Myocyte (in vitro differentiated cells): Measurements from ENCODE around the gene CPPED1. TPM values are rescaled to one million over a fixed set of nuclear protein-coding genes. Genes with fewer than 3 reads are reported as not detected.
"Not testable (repeated sequence)": the region's sequence is repeated elsewhere in the genome, so short reads cannot be mapped to it uniquely, and the experiment has no call there.

ENCODE experiments used
- DNase-seq: peaks from one replicate; pipeline ENCODE4 v3.0.0-alpha.2; 2012; ENCODE audit warnings: low read depth
- total RNA-seq: library from RNA; depleted of rRNA; stranded (reverse); fragments of >200 nt; gene quantifications from 2 replicates; pipeline ENCODE4 v1.2.3, GENCODE V29; 2014

The CPPED1 gene
- total RNA-seq, 1 donor from 2014 or later: 12.4 TPM

DNA sequence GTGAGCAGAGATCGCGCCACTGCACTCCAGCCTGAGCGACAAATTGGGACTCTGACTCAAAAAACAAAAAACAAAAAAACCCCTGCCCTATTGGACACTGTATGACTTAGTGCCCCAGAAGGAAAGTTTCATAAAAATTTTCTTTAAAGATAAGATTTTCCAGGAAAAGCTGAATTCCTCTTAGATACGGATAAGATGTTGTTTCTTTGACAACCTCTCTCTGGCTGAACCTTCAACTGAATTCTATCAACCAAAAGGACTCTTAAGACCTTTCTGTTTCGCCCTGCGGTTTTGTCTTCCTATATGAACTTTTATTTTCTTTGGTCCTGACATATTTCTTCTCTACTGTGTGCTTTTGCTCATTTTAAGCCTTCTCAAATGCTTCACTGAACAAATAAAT, 35.8 kb downstream of the CPPED1 start:
- DNase-seq: no peak

DNA sequence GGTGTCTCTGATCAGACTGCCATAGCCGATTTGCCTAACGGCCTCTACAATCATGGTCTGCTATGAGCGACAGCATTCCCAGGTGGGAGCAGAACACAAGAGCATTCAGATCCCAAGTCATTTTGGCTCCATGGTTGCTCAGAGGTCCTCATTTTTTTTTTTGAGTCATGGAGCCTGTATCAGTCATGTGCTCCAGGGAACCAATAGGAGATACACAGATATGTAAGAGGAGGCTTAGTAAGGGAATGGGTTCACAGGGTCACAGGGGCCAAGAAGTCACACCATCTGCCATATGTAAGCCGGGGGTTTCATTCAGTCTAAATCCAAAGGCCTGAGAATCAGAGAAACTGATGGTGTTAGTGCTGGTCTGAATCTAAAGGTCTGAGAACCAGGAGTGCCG, 36.8 kb downstream of the CPPED1 start:
- no peak for DNase-seq

DNA sequence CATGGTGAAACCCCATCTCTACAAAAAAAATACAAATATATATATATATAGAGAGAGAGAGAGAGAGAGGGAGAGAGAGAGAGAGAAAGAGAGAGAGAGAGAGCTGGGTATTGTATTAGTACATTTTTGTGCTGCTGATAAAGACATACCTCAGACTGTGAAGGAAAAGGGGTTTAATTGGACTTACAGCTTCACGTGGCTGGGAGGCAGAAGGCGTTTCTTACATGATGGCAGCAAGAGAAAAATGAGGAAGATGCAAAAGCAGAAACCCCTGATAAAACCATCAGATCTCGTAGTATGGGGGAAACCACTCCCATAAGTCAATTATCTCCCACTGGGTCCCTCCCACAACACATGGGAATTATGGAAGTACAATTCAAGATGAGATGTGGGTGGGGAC, 37.5 kb downstream of the CPPED1 start:
- DNase-seq: not testable (repeated sequence)

DNA sequence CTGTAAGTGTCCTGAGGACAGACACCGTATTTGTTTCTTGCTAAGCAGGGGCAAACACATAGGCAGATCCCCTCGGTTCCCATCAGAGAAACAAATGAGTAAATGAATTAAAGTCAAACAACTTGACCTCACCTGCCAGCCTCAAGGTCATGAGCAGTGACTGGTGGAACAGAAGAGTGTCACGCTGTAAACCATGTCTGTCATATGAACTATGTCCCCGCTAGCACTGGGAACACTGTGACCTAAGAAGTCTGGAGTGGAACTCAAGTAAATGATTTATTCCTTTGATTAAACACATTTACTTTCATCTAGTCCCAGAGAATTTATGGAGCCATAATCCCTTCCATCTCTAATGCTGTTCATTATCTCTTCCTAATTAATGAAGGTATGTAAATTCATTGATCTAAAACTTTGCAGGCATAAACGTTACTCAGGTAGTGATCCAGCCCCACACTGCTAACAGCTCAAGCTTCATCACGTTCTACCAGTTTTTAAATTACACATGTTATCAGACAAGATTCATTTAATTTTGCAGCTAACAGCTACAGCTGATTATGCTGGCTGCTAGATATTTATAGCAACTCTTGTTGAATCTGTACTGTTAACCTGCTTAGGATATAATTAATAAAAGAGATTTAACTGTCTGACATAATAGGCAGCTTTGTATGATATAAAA, 38.7 kb downstream of the CPPED1 start:
- no peak for DNase-seq

DNA sequence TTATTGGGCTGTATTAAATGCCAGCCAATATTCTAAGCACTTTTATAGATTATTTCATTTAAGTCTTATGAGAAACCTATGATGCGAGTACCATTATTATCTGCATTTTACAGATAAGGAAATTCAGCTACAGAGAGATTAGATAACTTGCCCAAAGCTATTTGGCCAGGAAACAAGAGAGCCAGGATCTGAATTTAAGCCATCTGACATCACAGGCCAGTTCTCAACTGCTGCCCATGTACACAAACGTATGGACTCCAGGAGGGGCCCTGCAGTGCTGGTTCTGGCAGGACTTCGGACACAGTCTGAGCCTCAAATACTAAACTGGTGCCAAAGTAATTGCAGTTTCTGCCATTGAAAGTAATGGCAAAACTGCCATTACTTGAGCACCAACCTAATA, 40.2 kb downstream of the CPPED1 start:
- no peak for DNase-seq

DNA sequence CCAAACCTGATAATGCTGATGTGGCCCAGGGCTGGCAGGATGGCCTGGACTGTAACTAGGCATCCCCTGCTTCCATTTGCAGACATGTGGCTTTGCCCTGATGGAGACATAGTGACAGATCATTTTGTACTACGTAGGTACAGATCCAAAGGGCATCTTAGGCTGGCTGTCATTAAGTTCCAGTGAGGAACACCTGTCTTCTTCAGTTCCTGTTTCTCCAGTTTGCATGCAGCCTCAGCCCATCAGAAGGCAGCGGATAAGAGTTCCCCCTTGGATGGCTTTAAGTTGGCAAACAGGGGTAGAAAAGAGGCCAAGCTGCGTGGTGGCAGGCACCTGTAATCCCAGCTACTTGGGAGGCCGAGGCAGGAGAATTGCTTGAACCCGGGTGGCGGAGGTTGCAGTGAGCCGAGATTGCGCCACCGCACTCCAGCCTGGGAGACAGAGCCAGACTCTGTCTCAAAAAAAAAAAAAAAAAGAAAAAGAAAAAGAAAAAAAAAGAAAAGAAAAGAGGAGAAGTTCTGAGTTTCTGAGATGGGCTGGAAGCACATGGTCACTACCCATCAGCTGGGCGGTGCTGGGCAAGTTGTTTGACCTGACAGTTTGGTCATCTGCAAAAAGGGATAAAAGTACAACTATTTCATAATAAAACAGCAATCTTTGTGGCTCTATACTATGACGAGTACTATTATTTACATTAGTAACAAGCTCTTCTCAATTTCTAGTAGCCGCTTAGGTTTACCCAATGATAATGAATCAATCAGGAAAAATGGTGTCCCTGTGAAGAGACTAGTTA, 42.7 kb downstream of the CPPED1 start:
- no peak for DNase-seq

DNA sequence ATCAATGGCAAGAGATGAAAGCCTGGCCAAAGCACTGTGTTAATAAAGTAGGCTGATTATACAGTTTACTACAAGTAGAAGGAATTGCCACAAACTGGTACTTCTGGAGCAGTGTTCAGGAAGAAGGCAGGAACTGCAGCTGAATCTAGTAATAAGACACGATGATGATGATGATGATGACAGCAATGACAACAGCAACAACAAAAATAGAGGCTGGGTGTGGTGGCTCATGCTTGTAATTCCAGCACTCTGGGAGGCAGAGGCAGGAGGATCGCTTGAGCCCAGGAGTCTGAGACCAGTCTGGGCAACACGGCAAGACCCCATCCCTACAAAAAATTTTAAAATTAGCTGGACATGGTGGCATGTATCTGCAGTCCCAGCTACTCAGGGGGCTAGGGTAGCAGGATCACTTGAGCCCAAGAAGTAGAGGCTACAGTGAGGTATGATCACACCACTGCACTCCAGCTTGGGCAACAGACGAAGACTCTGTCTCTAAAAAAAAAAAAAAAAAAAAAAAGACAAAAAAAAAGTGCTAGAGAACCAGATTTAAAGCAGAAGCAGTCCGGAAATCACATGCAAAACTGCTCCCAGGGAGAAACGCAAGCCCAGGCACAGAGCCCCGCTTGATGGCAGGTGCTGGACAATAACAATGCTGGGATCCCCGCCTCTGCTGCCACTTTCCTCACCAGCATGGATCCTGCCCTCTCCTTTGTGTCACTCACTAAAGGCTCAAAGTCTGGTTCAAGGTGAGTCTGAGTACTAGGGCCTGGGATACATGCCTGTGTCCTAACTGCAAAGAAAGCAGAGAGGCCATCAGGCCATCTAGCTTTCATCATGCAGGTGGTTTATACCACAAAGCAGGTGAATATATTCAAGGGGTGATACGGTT, 44.8 kb downstream of the CPPED1 start:
- DNase-seq: no peak

DNA sequence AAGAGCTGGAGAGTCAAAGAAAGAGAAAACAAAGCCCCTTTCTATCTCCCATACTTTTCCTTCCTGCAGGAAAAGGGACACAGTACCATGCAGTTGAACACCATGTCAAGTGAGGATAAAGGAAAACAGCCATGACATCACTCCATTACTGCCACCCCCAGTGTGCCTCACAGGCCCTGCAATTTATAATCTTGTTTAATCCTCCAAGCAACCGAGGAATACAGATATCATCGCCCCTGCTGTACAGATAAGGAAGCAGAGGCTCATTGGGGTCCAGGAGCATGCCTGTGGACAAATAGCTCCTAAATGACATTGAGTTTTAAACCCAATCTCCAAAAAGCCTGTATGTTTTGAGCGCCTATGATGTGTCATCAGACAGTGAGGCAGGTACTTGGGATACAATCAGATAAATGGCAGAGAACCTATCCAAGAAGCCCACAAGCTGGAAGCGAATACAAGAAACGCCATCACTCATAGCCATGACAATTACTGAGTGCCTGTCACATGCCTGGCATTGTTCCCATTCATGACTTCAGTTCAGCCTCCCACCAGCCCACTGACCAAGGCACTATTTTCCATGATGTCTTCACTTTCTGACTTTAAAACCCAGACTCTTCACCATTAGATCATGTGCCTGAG, 45.5 kb downstream of the CPPED1 start:
- DNase-seq: no peak

DNA sequence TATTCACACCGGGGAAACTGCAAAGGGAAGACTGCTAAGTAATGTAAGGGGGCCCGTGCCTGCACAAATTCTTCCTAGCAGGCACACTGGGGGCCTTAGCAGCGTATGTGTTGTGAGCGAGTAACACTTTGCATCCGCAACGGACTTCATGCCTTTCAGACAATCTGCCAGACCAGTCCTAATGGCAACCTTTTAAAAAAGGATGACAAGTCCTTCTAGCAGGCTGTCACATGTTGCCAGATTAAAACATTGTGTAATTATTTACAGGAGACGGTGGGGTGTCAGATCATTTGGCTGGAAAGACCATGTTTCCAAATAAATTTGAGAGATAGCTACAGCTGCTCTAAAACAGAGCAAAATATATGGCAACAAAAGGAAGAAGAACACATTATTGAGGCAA, 46.1 kb downstream of the CPPED1 start:
- no peak for DNase-seq

DNA sequence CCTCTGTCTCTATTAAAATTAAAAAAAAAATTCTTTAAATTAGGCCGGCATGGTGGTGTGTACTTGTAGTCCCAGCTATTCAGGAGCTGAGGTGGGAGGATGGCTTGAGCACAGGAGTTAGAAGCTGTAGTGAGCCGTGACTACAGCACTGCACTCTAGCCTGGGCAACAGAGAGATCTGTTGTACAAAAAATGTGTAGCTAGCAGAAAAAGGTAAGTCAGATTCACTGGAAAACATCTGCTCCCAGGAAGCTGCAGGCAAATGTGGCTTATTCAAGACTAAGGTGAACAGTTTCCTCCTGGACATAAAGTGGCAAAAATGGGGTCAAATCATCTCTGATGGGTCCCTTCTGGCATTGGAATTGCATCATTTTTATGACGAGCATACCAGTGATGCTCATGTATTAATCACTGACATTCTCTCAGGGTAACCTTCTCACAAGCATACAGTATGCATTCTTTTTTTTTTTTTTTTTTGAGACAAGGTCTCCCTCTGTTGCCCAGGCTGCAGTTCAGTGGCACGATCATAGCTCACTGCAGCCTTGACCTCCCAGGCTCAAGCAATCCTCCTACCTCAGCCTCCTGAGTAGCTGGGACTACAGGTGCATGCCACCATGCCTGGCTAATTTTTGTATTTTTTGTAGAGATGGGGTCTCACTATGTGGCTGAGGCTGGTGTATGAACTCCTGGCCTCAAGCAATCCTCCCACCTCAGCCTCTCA, 48.7 kb downstream of the CPPED1 start:
- DNase-seq: no peak

DNA sequence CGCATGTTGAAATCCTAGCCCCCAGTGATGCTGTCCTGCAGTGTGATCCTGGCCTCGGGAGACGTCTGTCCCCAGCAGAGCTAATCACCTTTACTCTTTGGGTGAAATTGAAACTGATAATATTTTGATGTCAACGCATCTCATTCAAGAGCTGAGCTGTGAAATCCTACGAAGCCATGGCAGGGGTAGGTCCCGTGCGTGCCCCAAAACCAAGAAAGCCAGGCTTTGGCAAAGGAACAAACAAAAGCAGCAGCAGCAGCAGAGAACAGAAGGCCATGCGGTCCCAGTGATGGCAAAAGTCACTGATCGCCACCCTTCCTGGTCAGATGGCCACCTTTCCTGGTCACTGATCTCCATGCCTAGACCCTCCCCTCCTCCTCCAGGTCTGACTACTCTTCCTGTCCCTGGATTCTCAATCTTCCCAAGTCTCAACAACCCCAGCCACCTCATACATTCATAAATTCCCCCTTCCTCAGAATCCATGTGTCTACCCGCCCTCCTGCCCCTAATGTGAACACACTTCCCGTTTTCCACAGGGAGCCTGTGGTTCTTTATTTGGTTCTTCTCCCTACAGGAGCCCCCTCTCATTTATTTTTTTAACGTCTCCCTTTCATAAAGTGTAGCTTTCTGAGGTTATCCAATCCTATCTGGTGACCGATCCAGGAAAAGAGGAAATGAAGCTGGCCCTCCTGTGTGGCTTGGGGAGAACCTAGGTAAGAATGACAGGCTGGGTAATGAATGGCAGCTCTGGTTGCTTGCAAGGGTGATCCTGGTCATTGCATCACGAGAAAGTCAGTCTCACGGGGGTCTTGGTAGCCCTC, 50.3 kb downstream of the CPPED1 start:
- no peak for DNase-seq

DNA sequence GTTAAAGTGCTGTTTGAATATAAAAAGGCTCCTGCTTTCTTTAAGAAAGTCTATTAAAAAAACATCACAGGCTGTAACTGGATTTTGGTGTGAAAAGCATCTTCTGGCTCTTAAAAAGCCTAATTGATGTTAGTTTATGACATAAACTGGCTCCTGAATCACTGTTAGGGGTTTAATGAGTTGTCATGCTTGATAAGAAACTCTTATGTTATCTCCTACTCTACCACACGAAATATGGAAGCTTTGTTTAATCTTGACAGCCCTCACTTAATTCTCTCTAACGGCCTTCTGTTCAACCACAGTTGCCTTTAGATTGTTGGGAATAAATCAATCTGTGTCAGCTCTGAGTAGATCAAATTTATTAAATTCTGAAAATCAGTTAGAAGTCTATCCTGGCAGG, 51.5 kb downstream of the CPPED1 start:
- DNase-seq: no peak

DNA sequence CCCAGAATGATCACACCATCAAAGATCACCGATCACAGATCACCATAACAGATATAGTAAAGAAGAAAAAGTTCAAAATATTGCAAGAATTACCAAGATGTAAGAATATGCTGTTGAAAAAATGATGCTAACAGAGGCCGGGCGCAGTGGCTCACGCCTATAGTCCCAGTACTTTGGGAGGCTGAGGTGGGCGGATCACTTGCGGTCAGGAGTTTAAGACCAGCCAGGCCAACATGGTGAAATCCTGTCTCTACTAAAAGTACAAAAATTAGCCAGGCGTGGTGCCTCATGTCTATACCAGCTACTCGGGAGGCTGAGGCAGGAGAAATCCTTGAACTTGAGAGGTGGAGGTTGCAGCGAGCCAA, 53.2 kb downstream of the CPPED1 start:
- no peak for DNase-seq

DNA sequence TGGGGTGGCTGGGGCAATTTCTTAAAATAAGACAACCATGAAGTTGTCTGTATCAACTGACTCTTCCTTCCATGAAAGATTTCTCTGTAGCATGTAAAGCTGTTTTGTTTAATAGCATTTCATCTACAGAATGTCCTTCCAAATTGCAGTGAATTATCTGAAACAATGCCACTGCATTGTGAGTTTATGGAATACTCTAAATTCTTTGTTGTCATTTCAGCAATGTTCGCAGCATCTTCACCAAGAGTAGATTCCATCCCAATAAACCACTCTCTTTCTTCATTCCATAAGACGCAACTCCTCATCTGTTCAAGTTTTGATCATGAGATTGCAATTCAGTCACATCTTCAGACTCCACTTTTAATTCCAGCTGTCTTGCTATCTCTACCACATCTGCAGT, 54.6 kb downstream of the CPPED1 start:
- DNase-seq: no peak

DNA sequence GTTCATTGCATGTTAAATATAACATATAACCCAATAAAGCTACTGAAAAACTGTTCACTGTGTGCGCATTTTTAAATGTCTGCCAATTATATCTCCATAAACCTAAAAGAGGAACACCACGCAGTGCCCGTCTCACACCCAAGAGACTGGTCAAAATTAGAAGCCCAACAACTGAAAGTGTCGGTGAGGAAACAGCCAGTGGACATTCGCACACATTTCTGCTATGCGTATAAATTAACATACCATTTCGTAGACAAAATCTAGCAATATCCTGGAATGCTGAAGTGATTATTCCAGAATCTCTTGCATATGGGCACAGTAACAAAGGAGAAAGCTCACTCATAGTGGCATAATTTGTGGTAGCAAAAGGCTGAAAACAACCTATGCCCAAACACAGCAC, 55.9 kb downstream of the CPPED1 start:
- DNase-seq: no peak

DNA sequence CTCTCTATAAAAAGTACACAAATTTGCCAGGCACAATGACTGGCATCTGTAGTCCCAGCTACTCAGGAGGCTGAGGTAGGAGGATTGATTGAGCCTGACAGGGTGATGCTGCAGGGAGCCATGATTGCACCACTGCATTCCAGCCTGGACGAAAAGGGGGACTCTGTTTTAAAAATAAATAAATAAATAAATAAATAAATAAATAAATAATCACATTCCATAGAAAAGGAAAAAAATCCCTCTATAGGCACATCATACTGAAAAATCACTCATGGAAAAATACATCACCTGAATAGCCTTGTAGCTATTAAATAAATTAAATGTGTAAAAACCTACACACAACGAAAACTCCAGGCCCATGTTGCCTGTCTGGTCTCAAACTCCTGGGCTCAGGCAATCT, 56.4 kb downstream of the CPPED1 start:
- DNase-seq: no peak

DNA sequence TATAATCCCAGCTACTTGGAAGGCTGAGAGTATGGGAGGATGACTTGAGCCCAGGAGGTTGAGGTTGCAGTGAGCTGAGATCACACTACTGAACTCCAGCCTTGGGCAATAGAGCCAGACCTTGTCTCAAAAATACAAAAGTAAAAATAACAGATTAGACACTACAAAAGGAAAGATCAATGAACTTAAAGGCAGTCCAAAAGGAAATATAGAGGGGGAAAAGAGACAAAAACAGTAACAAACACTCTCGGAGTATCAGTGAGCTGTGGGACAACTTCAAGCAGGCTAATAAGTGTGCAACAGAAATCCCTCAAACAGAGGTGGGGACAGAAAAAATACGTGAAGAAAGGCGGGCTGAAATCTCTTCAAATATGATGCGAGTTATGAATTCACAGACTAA, 58.8 kb downstream of the CPPED1 start:
- DNase-seq: no peak

DNA sequence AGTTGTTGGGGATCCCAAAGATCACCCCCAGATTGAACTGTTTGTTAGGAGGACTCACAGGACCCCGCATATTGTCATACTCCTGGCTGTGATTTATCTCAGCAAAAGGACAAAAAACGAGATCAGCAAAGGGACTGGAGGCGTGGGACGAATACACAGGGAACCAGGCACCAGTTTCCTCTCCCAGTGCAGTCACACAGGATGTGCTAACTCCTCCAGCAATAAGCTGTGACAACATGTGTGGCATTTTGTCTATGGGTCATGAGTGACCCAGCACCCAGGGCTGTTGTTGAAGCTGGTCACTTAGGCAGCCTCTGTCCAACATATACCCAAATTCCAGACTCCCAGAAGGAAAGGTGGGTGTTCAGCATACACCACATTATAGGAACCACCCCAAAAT, 60.9 kb downstream of the CPPED1 start:
- DNase-seq: no peak

DNA sequence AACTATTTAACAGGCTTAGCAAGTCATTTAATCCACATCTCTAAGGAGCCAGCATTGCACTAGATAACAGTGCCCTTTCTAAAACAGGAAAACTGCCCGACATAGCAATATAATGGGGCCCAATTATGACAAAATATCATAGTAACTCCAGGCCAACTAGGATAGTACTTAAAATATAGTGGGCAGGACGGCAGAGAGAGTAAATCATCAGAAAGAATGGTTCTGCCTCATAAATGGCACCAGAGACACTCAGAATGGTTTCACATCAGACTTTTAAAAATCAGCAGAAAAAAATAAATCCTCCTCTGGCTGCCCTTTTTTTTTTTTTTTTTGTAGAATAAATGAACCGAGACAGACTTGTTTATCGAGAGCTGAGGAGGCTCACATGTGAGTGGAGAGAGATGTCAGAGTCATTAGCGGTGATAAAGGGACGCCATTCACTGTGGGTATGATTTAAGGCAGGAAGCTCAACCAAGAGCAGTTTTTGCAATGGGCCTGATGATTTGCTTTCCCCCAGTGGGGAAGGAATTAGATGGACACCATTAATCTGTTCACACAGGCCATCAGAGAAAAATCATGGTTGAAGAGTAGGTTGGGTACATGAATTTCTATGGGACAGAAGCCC, 62.6 kb downstream of the CPPED1 start:
- no peak for DNase-seq

DNA sequence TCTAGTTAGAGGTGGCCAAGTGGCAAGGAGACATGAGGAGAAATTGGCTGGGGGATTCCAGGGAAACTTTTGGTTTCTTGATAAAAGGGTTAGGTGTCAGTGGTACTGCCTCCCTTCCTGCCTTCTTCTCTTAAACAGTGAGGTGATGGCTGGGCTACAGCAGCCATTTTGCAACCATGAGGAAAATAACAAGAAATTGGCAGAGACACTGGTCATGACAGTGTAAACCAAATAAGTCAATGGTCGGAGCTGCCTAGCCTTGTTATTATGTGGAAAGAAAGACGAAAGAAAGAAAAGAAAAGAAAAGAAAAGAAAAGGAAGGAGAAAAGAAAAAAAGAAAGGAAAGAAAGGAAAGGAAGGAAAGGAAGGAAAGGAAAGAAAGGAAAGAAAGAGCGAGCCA, 63.9 kb downstream of the CPPED1 start:
- DNase-seq: no peak
